IPS-20b (cell line): ENCODE results near the gene PFKFB2.
A peak's percentile ranks its signal among the peaks of the same experiment; 100 is the strongest.

ENCODE experiments used
- H3K27ac ChIP-seq: one replicate; pipeline ENCODE4 v1.5.1; 2013; ENCODE audit warnings: low read length
- H3K27me3 ChIP-seq: 2 replicates; pipeline ENCODE4 v1.6.1; 2013; ENCODE audit warnings: mild to moderate bottlenecking, low read length, inconsistent platforms; ENCODE audit not compliant: insufficient read depth
- H3K36me3 ChIP-seq: 2 replicates; pipeline ENCODE4 v1.6.1; 2013; ENCODE audit warnings: low read depth, mild to moderate bottlenecking, inconsistent platforms, low read length, moderate library complexity; ENCODE audit not compliant: insufficient read depth
- H3K4me1 ChIP-seq: 2 replicates; pipeline ENCODE4 v1.6.1; 2013; ENCODE audit warnings: mild to moderate bottlenecking, control low read depth, inconsistent platforms, low read length, moderate library complexity; ENCODE audit not compliant: insufficient read depth
- H3K4me3 ChIP-seq: 2 replicates; pipeline ENCODE4 v1.5.1; 2013; ENCODE audit warnings: mild to moderate bottlenecking, low read length, inconsistent platforms
- H3K9ac ChIP-seq: 2 replicates; pipeline ENCODE4 v1.6.1; 2013; ENCODE audit warnings: low read depth, mild to moderate bottlenecking, inconsistent platforms, low read length, moderate library complexity
- H3K9me3 ChIP-seq: 2 replicates; pipeline ENCODE4 v1.6.1; 2013; ENCODE audit warnings: mild to moderate bottlenecking, low read depth, low read length, inconsistent platforms; ENCODE audit not compliant: insufficient read depth

Gene PFKFB2

GRCh38 chr1:207052911-207053769, at the start of gene PFKFB2:
Gene PFKFB2, plus strand, starts transcription at chr1:207053275. Its CDS starts 1,443 bp downstream, at chr1:207054718.
- Histone ChIP-seq H3K4me3 (peak within 1 kb of the TSS; percentile 91), H3K27me3 (no peaks in the 10 kb centered on the region), H3K27ac (peak within 1 kb of the TSS; percentile 90), H3K4me1 (peaks cover 12% of the 10 kb centered on the region; the same call in 1 of the 2 replicates), H3K36me3 (peaks cover 15% of the 10 kb centered on the region), H3K9me3 (no peaks in the 10 kb centered on the region), H3K9ac (peak within 1 kb of the TSS; percentile 88)

GRCh38 chr1:207004931-207005830, 47.9 kb upstream of the PFKFB2 start:
- Histone ChIP-seq H3K4me3 (no peak overlapping the region), H3K27me3 (no peaks in the 10 kb centered on the region), H3K36me3 (no peaks in the 10 kb centered on the region), H3K9ac (no peak overlapping the region), H3K4me1 (no peaks in the 10 kb centered on the region), H3K27ac (no peak overlapping the region), H3K9me3 (no peaks in the 10 kb centered on the region)

GRCh38 chr1:207006083-207006482, 47.0 kb upstream of the PFKFB2 start:
- Histone ChIP-seq H3K4me1 (no peaks in the 10 kb centered on the region), H3K27ac (no peak overlapping the region)

GRCh38 chr1:207006914-207007313, 46.2 kb upstream of the PFKFB2 start:
- H3K4me1 ChIP-seq, result no peaks in the 10 kb centered on the region
- H3K27ac ChIP-seq, result no peak overlapping the region
- no peak overlapping the region for H3K4me3 ChIP-seq
- no peaks in the 10 kb centered on the region for H3K36me3 ChIP-seq
- H3K9ac ChIP-seq, result no peak overlapping the region
- no peaks in the 10 kb centered on the region for H3K27me3 ChIP-seq
- H3K9me3 ChIP-seq, result no peaks in the 10 kb centered on the region

More at GRCh38 chr1:207006083-207006482, 47.0 kb upstream of the PFKFB2 start:
- H3K9ac ChIP-seq, result no peak overlapping the region
- H3K4me3 ChIP-seq, result no peak overlapping the region
- H3K27me3 ChIP-seq, result no peaks in the 10 kb centered on the region
- no peaks in the 10 kb centered on the region for H3K36me3 ChIP-seq
- no peaks in the 10 kb centered on the region for H3K9me3 ChIP-seq

- Histone ChIP-seq H3K9me3 (no peaks in the 10 kb centered on the region), H3K9ac (no peak overlapping the region), H3K36me3 (no peaks in the 10 kb centered on the region), H3K4me1 (no peaks in the 10 kb centered on the region), H3K27me3 (no peaks in the 10 kb centered on the region), H3K27ac (no peak overlapping the region), H3K4me3 (no peak overlapping the region)
These were observed 45.6 kb upstream of the PFKFB2 start for GRCh38 chr1:207007352-207008033.

GRCh38 chr1:207009182-207009850, 43.8 kb upstream of the PFKFB2 start:
- Histone ChIP-seq H3K27ac (no peak overlapping the region), H3K27me3 (no peaks in the 10 kb centered on the region), H3K9ac (no peak overlapping the region), H3K4me3 (no peak overlapping the region), H3K36me3 (no peaks in the 10 kb centered on the region), H3K4me1 (no peaks in the 10 kb centered on the region), H3K9me3 (no peaks in the 10 kb centered on the region)

- H3K9ac ChIP-seq, result no peak overlapping the region
- no peaks in the 10 kb centered on the region for H3K4me1 ChIP-seq
- H3K36me3 ChIP-seq, result no peaks in the 10 kb centered on the region
- H3K27ac ChIP-seq, result no peak overlapping the region
- no peak overlapping the region for H3K4me3 ChIP-seq
- H3K9me3 ChIP-seq, result no peaks in the 10 kb centered on the region
- H3K27me3 ChIP-seq, result no peaks in the 10 kb centered on the region
These were observed 43.1 kb upstream of the PFKFB2 start for GRCh38 chr1:207009945-207010344.

- Histone ChIP-seq H3K4me3 (no peak overlapping the region), H3K4me1 (no peaks in the 10 kb centered on the region), H3K9me3 (no peaks in the 10 kb centered on the region), H3K27ac (no peak overlapping the region), H3K9ac (no peak overlapping the region), H3K27me3 (no peaks in the 10 kb centered on the region), H3K36me3 (no peaks in the 10 kb centered on the region)
These were observed 42.3 kb upstream of the PFKFB2 start for GRCh38 chr1:207010726-207011125.

GRCh38 chr1:207013321-207014085, 39.6 kb upstream of the PFKFB2 start:
- H3K27me3 ChIP-seq, result no peaks in the 10 kb centered on the region
- no peaks in the 10 kb centered on the region for H3K9me3 ChIP-seq
- no peak overlapping the region for H3K4me3 ChIP-seq
- no peak overlapping the region for H3K27ac ChIP-seq
- no peak overlapping the region for H3K9ac ChIP-seq
- no peaks in the 10 kb centered on the region for H3K4me1 ChIP-seq
- no peaks in the 10 kb centered on the region for H3K36me3 ChIP-seq

GRCh38 chr1:207014728-207015127, 38.3 kb upstream of the PFKFB2 start:
- no peaks in the 10 kb centered on the region for H3K9me3 ChIP-seq
- no peak overlapping the region for H3K4me3 ChIP-seq
- H3K27me3 ChIP-seq, result no peaks in the 10 kb centered on the region
- no peak overlapping the region for H3K9ac ChIP-seq
- no peaks in the 10 kb centered on the region for H3K4me1 ChIP-seq
- no peak overlapping the region for H3K27ac ChIP-seq
- no peaks in the 10 kb centered on the region for H3K36me3 ChIP-seq
